GM20000 (cell line): ENCODE results near the gene MRPL39.

Experiments
- DNase-seq: peaks from one replicate; pipeline ENCODE4 v3.0.0; 2012; ENCODE audit warnings: low spot score
- CTCF ChIP-seq: IDR thresholded peaks from 2 replicates; pipeline ENCODE4 v1.5.1; 2012; ENCODE audit warnings: mild to moderate bottlenecking, control low read depth; ENCODE audit errors: extremely low read depth, missing control alignments

Gene MRPL39

GRCh38 chr21:25535849-25536248 is 71.4 kb downstream of the MRPL39 start:
- no peak for DNase-seq
- no peak for TF ChIP-seq CTCF
